IMR-90 (cell line): ENCODE results near the gene SLC6A11. TPM values are rescaled to one million over a fixed set of nuclear protein-coding genes. Genes with fewer than 3 reads are reported as not detected.

Experiments
- ATAC-seq: fragments of 200-7000 bp; cut with Tn5 transposase; 2 replicates; pipeline ENCODE4 v1.9.1; 2020; ENCODE audit warnings: low read depth, mild to moderate bottlenecking, moderate library complexity
- BruUV-seq: library from RNA; stranded (reverse); fragments of 400-500 nt; replicated peaks from 2 replicates; lab custom pipeline; 2021; lab: Mats Ljungman, UMichigan
- CTCF ChIA-PET: fragments of 300-600 bp; formaldehyde crosslinking; extraction: SDS; loops from one replicate; lab custom pipeline; 2021; ENCODE audit warnings: antibody characterized with exemption; lab: Yijun Ruan, JAX
- POLR2A ChIA-PET: fragments of 300-600 bp; sonication (Branson Sonifier 250); formaldehyde crosslinking; loops from one replicate; lab custom pipeline; 2022; ENCODE audit warnings: antibody characterized with exemption; ENCODE audit not compliant: unreplicated experiment; lab: Charles Lee
- DNase-seq: peaks from one replicate; pipeline ENCODE4 v3.0.0; 2013
- H2AFZ ChIP-seq: replicated peaks from 2 replicates; pipeline ENCODE3; 2013; ENCODE audit warnings: low read length, mild to moderate bottlenecking; ENCODE audit not compliant: poor library complexity
- H2AK5ac ChIP-seq: 2 replicates; pipeline ENCODE4 v1.6.1; 2013; ENCODE audit warnings: low read depth, low read length, inconsistent platforms
- H2AK9ac ChIP-seq: replicated peaks from 2 replicates; pipeline ENCODE3; 2013; ENCODE audit warnings: mild to moderate bottlenecking, low read depth, low read length, moderate library complexity; ENCODE audit not compliant: poor library complexity
- H2BK120ac ChIP-seq: 2 replicates; pipeline ENCODE4 v1.6.1; 2013; ENCODE audit warnings: low read depth, low read length, inconsistent platforms
- H2BK15ac ChIP-seq: 3 replicates; pipeline ENCODE4 v1.6.1; 2013; ENCODE audit warnings: low read depth, low read length, inconsistent platforms
- H2BK20ac ChIP-seq: 2 replicates; pipeline ENCODE4 v1.6.1; 2013; ENCODE audit warnings: low read depth, mild to moderate bottlenecking, inconsistent platforms, low read length, moderate library complexity
- H2BK5ac ChIP-seq: 2 replicates; pipeline ENCODE4 v1.6.1; 2013; ENCODE audit warnings: mild to moderate bottlenecking, low read depth, low read length, inconsistent platforms; ENCODE audit not compliant: poor library complexity, severe bottlenecking
- H3K14ac ChIP-seq: replicated peaks from 2 replicates; pipeline ENCODE4 v1.6.1; 2013; ENCODE audit warnings: low read depth, low read length, inconsistent platforms
- H3K18ac ChIP-seq: 2 replicates; pipeline ENCODE4 v1.6.1; 2013; ENCODE audit warnings: low read depth, low read length, control low read depth
- H3K23ac ChIP-seq: 2 replicates; pipeline ENCODE4 v1.6.1; 2013; ENCODE audit warnings: low read depth, low read length, inconsistent platforms
- H3K27ac ChIP-seq: 2 replicates; pipeline ENCODE4 v1.5.1; 2013; ENCODE audit warnings: mild to moderate bottlenecking, control low read depth, low read length; ENCODE audit not compliant: insufficient read depth
- H3K27me3 ChIP-seq: 2 replicates; pipeline ENCODE4 v1.6.1; 2013; ENCODE audit warnings: low read length; ENCODE audit not compliant: control insufficient read depth, insufficient read depth
- H3K36me3 ChIP-seq: 2 replicates; pipeline ENCODE4 v1.6.1; 2013; ENCODE audit warnings: low read length, mixed read lengths; ENCODE audit not compliant: control insufficient read depth, insufficient read depth
- H3K4ac ChIP-seq: 2 replicates; pipeline ENCODE4 v1.6.1; 2013; ENCODE audit warnings: low read depth, low read length, inconsistent platforms
- H3K4me1 ChIP-seq: 2 replicates; pipeline ENCODE4 v1.6.1; 2013; ENCODE audit warnings: low read length, mixed read lengths; ENCODE audit not compliant: control insufficient read depth, insufficient read depth
- H3K4me2 ChIP-seq: 2 replicates; pipeline ENCODE4 v1.6.1; 2013; ENCODE audit warnings: low read depth, mild to moderate bottlenecking, control low read depth, low read length, moderate library complexity
- H3K4me3 ChIP-seq: 2 replicates; pipeline ENCODE4 v1.5.1; 2013; ENCODE audit warnings: low read depth, mild to moderate bottlenecking, control low read depth, low read length, moderate library complexity; ENCODE audit not compliant: insufficient read depth
- H3K56ac ChIP-seq: 2 replicates; pipeline ENCODE4 v1.6.1; 2013; ENCODE audit warnings: low read length, inconsistent platforms; ENCODE audit not compliant: insufficient read depth; ENCODE audit errors: extremely low read depth
- H3K79me1 ChIP-seq, 2 experiments: 2 replicates each; pipeline ENCODE4 v1.6.1; 2013; ENCODE audit warnings: low read length in 2 of 2, inconsistent platforms in 1 of 2, low read depth in 1 of 2
- H3K9ac ChIP-seq: 2 replicates; pipeline ENCODE4 v1.6.1; 2013; ENCODE audit warnings: low read depth, low read length, control low read depth
- H3K9me1 ChIP-seq: 2 replicates; pipeline ENCODE4 v1.6.1; 2013; ENCODE audit warnings: low read length, inconsistent platforms; ENCODE audit not compliant: insufficient read depth
- H3K9me3 ChIP-seq: 2 replicates; pipeline ENCODE4 v1.6.1; 2013; ENCODE audit warnings: low read length; ENCODE audit not compliant: control insufficient read depth, insufficient read depth
- H4K20me1 ChIP-seq: 2 replicates; pipeline ENCODE4 v1.6.1; 2013; ENCODE audit warnings: low read length, inconsistent platforms; ENCODE audit not compliant: insufficient read depth
- H4K5ac ChIP-seq: 2 replicates; pipeline ENCODE4 v1.6.1; 2013; ENCODE audit warnings: mild to moderate bottlenecking, low read depth, low read length, control low read depth
- H4K8ac ChIP-seq, 2 experiments: 2 replicates each; pipeline ENCODE4 v1.6.1; 2013; ENCODE audit warnings: low read depth in 2 of 2, low read length in 2 of 2, control low read depth in 1 of 2, inconsistent platforms in 1 of 2
- H4K91ac ChIP-seq: 2 replicates; pipeline ENCODE4 v1.6.1; 2013; ENCODE audit warnings: low read depth, low read length, inconsistent platforms; ENCODE audit not compliant: insufficient read depth
- NFE2L2 ChIP-seq: fragments of 150-350 bp; IDR thresholded peaks from 2 replicates; pipeline ENCODE4 v1.6.1; 2016; ENCODE audit warnings: low read depth, mild to moderate bottlenecking, low read length
- RAD21 ChIP-seq: IDR thresholded peaks from 2 replicates; pipeline ENCODE4 v1.6.1; 2012; ENCODE audit warnings: low read length, improper control_type of control experiment
- WGBS, 2 experiments: methylation state at CpG; one replicate each; pipeline versions ENCODE4 v1.1.5 to v1.1.7; 2013; ENCODE audit warnings: missing lambda C conversion rate in 2 of 2; ENCODE audit not compliant: insufficient read length in 1 of 2; ENCODE audit errors: extremely low coverage in 2 of 2; 5-methylcytosine and 5-hydroxymethylcytosine counted together
- dilution Hi-C: fragments of 300-500 bp; cut with HindIII; formaldehyde crosslinking; loops from one replicate; pipeline ENCODE4 v1.14.3; 2018; ENCODE audit warnings: low sequenced_read_pairs; ENCODE audit not compliant: unreplicated experiment
- in situ Hi-C: fragments of 300-500 bp; cut with MboI; formaldehyde crosslinking; loops from 3 replicates; pipeline ENCODE4 v1.14.3; 2019; ENCODE audit warnings: low sequenced_read_pairs, inconsistent platforms, mixed read lengths
- intact Hi-C: fragments of 100-400 bp; cut with micrococcal nuclease; formaldehyde crosslinking; loops from 2 replicates; pipeline ENCODE4 v1.10.0; 2022
- polyA plus RNA-seq, 3 experiments: library from polyadenylated mRNA; depleted of rRNA; stranded (reverse); fragments of >200 nt; gene quantifications; 2 replicates each; pipeline ENCODE4 v1.2.3, GENCODE V29; 2012; ENCODE audit warnings: low replicate concordance in 1 of 3
- total RNA-seq: library from RNA; depleted of rRNA; stranded (reverse); fragments of >200 nt; gene quantifications from 2 replicates; pipeline ENCODE4 v1.2.3, GENCODE V29; 2012

SLC6A11 gene
- total and polyA plus RNA-seq, 2 of the 4 experiments (the other 2 are of a cell fraction) = not detected

- DNase-seq (no peak), ATAC-seq (no peak)
- H3K4me1 ChIP-seq = no peaks in the 10 kb centered on the region
- H2AK5ac ChIP-seq = no peak overlapping the region
- intact Hi-C loops = no loop called here
- no peak overlapping the region for H3K56ac ChIP-seq
- no peaks in the 10 kb centered on the region for H3K27me3 ChIP-seq
- WGBS, 2 experiments = 0% methylated on average over 1 of the region's 5 CpGs; no CpG with 5 or more reads in 1 of the 2 experiments
- H2AK9ac ChIP-seq = no peak overlapping the region
- in situ Hi-C loops = no loop called here
- H3K4me2 ChIP-seq = no peak overlapping the region
- no peak overlapping the region for H3K4ac ChIP-seq
- no peak overlapping the region for H4K91ac ChIP-seq
- H3K9me1 ChIP-seq = no peaks in the 10 kb centered on the region
- no peak overlapping the region for H4K5ac ChIP-seq
- no peak overlapping the region for H2AFZ ChIP-seq
- CTCF ChIA-PET = no interaction called here
- H2BK20ac ChIP-seq = no peak overlapping the region
- no peak overlapping the region for H2BK120ac ChIP-seq
- no TSS peak for BruUV-seq
- no peak overlapping the region for H3K23ac ChIP-seq
- H3K18ac ChIP-seq = no peak overlapping the region
- dilution Hi-C loops = no loop called here
- no peak overlapping the region for H3K14ac ChIP-seq
- H2BK15ac ChIP-seq = no peak overlapping the region
- TF ChIP-seq NFE2L2 (no peak), RAD21 (no peak)
- no peaks in the 10 kb centered on the region for H3K9me3 ChIP-seq
- no peaks in the 10 kb centered on the region for H4K20me1 ChIP-seq
- H3K4me3 ChIP-seq = no peak overlapping the region
- H3K27ac ChIP-seq = no peak overlapping the region
- H3K9ac ChIP-seq = no peak overlapping the region
- H3K36me3 ChIP-seq = no peaks in the 10 kb centered on the region
- POLR2A ChIA-PET = no interaction called here
- H2BK5ac ChIP-seq = no peak overlapping the region
- H4K8ac ChIP-seq = no peak overlapping the region
- no peaks in the 10 kb centered on the region for H3K79me1 ChIP-seq
Measured at GRCh38 chr3:10867384-10867783, 51.4 kb downstream of the SLC6A11 start.
